HG02642 (cell line): ENCODE data around the gene TSPAN18.

Experiments used
- ATAC-seq: cut with Tn5 transposase; IDR thresholded peaks from one replicate; pipeline ENCODE4 v1.9.1; 2021; ENCODE audit warnings: mild to moderate bottlenecking; ENCODE audit not compliant: unreplicated experiment, poor library complexity

The TSPAN18 gene

DNA sequence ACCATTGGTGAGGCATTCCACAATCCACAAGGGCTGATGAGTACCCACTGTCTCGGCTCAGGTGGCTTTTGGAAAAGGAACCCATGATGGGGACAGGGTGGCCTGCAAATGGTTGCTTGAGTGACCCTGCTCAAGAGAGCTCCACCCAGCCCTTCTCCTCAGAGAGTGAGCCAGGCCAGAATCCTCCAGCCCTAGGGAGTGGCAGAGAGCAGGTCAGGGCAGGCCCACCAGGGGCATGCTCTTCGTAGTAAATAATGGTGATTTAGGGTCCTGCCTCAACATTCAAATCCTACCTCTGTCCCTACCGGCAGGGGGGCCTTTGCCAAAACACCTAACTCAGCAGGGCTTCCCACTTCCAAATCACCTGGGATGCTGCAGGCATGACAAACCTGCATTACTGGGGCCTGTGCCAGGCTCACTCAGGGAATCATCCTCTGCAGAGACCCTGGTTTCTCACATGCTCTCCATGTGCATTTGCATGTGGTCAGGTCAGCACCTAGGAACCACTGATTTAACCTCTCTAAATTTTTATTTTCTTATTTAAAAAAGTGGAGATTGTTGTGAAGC, 241.3 kb downstream of the TSPAN18 start:
- no peak for ATAC-seq

DNA sequence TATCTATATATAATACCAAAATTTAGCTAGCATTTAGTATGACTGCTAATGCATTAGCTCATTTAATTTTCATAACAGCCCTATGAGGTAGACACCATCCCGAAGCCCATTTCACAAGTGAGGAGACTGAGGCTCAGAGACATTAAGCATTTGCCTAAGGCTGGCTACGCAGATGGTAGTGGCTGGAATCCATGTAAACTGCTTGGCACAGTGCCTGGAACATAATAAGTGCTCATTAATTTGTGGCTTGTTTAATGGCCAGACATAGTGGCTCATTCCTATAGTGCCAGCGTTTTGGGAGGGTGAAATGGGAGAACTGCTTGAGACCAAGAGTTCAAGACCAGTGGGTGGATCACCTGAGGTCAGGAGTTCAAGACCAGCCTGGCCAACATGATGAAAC, 241.7 kb downstream of the TSPAN18 start:
- no peak for ATAC-seq

DNA sequence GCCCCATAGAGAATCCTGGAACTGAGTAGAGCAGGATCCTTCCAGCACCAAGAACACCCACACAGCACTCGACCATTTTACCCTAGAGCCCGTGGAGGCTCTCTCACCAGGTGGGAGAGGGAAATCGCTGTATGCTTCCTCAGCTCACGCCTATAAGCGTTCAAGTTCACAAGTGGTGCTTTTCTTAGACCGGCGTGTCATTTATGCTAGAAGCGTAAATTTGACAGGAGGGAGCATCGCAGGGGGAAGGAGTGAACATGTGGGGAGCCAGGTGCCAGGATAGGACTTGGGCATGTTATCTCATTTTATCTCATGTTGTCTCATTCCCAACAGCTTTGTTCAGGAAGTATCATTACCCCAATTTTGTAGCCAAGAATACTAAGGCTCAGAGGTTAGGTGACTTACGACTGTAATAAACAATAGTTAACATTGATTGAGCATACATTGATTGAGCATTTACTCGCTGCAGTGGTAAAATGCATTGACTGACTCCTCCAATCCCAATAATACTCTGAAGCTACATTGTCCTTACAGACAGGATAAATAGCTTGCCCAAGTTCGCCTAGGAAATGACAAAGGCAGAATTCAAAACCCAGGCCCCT, 243.0 kb downstream of the TSPAN18 start:
- no peak for ATAC-seq

DNA sequence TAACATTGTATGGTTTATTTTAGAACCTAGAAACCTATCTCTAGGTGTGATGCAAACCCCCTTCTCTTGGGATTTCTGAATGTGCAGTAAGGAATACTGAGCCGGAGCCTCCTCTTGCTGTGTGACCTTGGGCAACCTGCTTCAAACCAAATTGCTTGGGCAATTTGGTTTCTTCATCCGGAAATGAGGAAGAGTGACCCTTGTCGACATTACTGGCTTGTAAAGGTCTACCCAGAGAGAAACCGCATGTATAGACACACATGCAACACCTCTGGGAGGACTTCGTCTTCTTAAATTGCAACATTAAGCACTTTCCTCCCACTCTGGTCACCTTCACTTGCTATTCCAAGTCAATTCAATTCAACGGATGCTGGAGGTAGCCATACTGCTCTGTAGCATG, 243.5 kb downstream of the TSPAN18 start:
- no peak for ATAC-seq

DNA sequence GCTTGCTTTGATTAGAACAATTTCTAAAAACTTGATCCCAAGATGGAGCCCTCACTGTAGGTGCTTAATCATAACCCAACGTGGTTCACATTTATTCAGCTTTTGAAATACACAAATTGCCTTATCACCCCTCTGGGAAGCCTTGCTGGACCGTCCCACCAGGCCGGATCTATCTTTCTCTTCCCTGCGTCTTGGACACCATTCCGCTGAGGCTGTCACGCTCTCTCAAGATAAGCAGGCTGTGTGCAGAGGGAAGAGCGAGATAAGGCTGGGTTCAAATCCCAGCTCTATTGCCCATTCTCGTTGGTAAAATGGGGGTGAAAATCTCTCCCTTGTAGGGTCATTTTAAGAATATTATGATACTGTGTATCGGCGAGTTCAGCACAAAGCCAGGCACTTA, 244.4 kb downstream of the TSPAN18 start:
- no peak for ATAC-seq

DNA sequence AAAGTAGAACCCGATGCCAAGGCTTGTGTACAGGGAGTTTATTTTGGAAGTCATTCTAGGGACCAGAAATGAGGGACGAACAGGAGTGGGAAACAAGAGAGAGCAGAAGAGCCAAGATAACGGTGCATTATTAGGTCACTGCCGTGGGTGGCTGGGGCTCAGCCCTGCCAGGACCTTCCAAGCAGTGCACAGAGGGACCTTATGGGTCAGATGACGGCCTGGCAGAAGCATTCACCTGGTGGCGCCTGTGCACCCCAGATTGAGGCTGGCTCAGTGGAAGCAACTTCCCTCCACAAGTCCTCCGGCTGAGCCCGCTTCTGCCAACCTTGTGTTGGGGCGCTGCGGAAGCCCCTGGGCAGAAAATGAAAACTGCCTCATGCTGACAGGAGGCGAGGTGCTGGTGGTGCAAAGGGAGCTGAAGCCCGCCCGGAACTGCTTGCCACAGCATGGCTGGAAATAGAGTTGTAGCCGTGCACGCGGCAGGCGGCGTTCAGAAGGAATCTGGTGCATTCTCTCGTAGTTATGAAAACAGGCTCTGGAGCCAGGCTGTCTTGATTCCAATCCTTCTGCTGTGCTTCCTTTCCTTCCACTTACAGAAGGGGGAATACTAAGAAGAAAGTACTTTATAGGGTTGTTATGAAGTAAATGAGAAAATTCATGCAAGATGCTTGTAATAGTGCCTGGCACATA, 246.1 kb downstream of the TSPAN18 start:
- ATAC-seq = no peak

DNA sequence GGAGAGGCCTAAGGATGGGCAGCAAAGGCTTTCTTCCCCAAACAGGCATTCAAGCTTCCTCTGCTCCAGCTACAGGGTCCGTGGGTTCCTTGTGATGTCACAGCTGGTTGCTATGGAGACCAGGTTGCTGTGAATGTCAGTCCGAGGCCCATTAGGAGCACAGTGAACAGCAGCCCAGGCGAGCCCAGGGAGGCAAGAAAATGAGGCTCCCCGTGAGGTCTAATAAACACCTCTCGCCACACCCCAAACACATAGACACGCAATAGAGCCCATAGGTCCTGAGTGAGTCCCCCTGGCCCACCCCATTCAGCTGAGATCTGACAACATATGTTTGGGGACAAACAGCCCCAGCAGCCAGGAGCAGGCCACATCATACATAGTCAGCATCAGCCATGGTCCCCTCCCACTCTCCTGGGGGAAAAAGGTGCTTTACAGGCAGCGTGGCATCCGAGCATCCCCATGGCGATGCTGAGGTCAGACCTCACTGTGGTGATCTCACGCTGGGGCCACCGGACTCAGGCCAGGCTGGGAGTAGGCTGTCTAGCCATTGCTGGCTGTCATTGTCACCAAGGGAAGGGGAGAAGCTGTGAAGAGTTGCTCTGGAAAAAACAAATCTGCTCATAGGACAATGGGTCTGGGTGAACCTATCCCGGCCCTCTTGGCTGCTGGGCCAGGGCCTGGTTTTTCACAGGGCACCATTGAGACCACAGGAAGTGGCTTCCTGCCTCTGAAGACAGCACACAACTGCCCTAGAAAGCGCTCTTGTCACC, 247.1 kb downstream of the TSPAN18 start:
- no peak for ATAC-seq

DNA sequence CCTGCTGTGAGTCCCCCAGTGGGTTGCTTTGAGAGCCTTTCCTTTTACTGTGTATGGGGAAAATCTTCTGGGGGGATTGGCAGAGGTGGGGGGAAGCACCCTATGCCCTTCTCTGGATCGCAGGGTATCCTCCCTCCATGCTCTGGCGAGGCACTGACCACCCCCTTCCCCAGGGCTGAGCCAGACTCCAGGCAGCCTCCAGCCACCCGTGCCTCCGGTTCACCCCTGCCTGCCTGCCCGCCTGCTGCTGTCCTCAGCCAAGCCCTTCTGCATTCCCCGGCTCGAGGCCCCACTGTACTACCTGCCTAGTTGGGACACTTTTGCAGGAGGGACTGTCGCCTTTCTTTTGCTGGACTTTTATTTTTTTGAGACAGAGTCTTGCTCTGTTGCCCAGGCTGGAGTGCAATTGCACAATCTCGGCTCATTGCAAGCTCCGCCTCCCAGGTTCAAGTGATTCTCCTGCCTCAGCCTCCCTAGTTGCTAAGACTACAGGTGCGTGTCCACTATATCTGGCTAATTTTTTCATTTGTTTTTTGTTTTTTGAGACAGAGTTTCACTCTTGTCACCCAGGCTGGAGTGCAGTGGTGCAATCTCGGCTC, 247.7 kb downstream of the TSPAN18 start:
- no peak for ATAC-seq

DNA sequence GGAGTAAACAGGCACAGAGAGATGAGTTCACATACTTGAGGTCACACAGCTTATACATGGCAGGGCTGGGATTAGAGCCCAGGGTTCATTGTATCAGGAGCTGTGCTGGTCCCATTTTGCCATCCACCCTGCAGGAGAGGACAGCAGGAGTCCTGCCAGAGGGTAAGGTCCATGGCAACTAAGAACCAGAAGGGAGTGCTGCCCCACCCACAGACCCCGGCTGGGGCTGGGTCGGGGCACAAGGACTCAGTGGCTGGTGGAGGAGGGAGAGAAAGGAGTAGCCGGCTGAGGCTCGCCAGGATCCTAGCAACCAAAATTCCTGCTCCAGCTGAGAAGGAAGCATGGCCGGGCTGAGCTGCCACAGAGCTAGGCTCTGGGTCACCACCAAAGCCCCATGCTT, 249.8 kb downstream of the TSPAN18 start:
- ATAC-seq = no peak

DNA sequence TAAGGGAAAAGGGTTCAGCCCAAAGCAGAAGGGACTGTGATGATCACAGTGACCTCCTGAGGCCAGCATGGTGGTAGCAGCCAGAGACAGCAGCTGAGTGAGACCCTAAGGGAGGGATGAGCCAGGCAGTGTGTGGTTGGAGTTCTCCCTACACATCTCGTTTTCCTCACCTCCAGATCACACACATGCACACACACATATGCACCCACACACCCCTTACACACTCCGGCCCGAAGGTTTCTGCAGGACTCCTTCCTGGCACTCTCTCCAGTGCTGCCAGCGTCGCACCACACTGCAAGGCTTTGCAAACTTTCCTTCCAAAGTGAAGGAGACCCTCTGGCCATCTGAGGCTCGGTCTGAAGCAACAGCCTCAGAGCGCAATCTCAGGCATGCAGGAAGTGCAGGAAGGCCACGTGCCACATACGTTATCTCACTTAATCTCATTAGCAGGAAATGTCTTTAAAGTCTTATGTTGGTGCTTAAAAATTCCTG, 250.8 kb downstream of the TSPAN18 start:
- ATAC-seq = no peak

DNA sequence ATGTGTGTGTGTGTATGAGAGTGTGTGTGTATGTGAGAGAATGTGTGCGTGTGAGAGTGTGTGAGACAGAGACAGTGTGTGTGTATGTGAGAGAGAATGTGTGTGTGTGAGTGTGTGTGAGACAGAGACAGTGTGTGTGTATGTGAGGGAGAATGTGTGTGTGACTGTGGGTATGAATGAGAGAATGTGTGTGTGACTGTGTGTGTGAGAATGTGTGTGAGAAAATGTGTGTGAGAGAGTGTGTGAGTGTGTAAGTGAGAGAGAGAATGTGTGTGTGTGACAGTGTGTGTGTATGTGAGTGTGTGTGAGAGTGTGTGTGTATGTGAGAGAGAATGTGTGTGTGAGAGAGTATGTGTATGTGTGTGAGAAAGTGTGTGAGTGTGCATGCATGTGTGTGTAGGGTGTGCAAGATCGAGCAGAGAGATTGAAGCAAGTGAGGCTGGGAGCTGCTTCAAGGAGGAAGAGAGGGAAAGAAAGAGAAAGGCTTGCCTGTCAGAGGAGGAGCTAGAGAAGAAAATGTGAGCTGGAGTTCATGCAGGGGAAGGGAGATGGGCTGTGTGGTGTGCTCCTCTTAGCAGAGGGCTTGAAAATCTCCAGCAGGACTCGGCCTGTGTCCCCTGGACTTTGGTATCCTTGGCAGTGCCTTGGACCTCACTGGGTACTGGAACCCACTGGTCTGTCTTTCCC, 251.7 kb downstream of the TSPAN18 start:
- ATAC-seq = no peak

DNA sequence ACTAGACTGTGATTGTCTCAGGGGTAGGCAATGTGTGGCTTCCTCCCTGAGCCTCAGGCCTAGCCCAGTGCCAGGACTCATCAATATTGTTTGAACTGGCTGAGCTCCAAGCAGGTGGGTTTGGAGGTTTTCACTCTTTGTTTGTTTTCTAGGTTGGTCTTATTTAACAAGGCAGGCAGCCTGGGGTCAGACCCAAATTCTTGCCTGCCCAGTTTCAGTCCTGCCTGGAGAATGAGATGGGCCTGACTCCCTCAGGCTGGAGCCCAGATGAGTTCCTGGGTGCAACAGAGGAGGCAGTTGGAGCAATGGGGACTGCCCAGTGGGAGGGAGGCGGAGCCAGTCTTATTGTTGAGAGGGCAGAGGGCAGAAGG, 252.2 kb downstream of the TSPAN18 start:
- no peak for ATAC-seq

DNA sequence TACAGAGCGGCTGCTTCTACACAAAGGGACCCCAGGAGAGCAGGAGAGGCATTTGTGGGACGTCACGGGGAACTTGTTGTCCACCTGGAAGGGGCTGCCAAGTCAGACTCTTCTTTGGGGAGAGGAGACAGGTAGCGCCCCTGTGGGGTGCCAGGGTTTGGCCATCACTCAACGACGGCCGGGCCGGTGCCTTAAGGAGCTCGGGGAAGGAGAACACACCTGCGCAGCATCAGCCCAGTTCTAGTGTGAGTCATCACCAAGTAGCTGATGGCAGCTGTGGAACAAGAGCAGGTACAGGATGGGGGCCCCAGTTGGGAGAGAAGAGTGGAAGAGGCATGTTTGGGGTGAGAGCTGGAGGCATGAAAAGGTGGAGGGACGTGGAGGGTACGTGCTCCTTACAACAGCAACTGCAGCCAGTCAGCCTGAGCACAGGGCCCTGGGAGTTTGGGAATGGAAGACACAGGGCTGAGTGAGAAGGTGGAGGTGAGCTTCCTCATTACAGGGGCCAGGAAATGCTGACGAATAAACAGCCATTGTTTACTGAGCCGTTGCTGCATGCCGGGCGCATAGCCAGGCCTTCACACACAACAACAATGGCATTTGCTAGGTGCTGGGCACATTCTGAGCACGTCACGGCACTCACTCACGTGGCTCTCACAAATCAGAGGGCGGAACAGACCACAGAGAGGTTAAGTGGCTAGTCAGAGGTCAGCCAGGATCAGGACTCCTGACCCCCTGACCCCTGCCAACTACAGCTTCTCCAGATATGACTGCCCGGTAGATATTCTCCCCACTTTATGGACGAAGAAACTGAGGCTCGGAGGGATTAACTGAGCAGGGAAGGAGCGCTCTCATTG, 253.0 kb downstream of the TSPAN18 start:
- no peak for ATAC-seq

DNA sequence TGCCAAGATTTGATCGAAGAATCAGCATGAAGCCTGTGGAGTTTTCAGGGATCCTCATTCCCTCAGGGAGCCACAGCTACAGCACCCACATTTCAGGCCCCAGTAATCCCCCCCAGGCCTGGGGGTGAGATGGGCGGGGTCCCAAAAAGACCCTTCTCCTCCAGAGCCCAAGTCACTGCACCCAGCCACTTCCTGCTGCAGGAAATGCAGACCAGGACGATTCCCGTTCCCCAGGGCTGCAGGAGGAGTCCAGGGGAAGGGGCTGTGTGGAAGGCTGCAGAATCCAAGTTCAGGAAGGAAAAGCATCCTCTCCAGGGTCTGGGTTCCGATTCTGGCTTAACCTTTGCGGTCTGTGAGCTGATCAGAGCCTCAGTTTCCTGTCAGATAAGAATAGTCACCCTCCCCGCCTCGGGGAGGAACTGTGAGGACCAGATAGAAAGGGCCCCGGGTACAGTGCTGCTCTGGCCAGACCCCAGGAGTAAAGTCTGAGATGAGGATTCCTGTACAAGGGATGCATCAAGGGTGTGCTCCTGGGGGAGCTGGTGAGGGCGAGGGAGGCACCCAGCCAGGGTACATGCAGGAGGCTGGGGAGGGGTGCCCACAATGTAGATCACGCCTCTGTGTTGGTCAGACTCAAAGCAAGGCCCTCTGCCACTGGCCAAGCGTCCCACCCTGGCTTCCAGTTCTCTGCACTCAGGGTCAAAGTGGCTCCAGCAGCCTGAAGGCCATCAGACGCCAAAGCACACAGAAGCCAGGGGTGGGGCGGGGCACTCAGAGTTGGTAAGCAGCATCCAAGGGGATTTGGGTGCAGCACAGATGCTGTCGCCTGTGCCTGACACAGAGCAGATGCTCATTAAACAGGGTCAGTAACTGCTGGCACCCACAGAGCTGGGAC, 254.0 kb downstream of the TSPAN18 start:
- ATAC-seq = no peak
